Mesodermal cell (in vitro differentiated cells): ENCODE results near the gene GEMIN4.
"Not testable (repeated sequence)": the region's sequence is repeated elsewhere in the genome, so short reads cannot be mapped to it uniquely, and the experiment has no call there.

ENCODE experiments used
- H3K27ac ChIP-seq: 2 replicates; pipeline ENCODE4 v1.7.0; 2013; ENCODE audit warnings: mild to moderate bottlenecking, low read depth, low read length, moderate library complexity; ENCODE audit not compliant: severe bottlenecking
- H3K36me3 ChIP-seq: 2 replicates; pipeline ENCODE4 v1.7.1; 2013; ENCODE audit warnings: mild to moderate bottlenecking, low read length, moderate library complexity; ENCODE audit not compliant: control insufficient read depth, insufficient read depth
- H3K4me1 ChIP-seq: one replicate; pipeline ENCODE4 v1.7.1; 2013; ENCODE audit warnings: mild to moderate bottlenecking, low read length; ENCODE audit not compliant: insufficient read depth, control insufficient read depth, poor library complexity, severe bottlenecking
- H3K4me3 ChIP-seq: 2 replicates; pipeline ENCODE4 v1.7.0; 2013; ENCODE audit warnings: low read length, control low read depth, mild to moderate bottlenecking; ENCODE audit not compliant: insufficient read depth, poor library complexity, severe bottlenecking; ENCODE audit errors: extremely low read depth
- H3K9me3 ChIP-seq: 2 replicates; pipeline ENCODE4 v1.7.1; 2013; ENCODE audit warnings: mild to moderate bottlenecking, low read length, moderate library complexity; ENCODE audit not compliant: control insufficient read depth
- WGBS, 2 experiments: methylation state at CpG; one replicate each; pipeline ENCODE4 v1.1.5; 2013; ENCODE audit warnings: missing lambda C conversion rate in 2 of 2; ENCODE audit not compliant: insufficient coverage in 2 of 2; 5-methylcytosine and 5-hydroxymethylcytosine counted together

GEMIN4 gene

GRCh38 chr17:752620-753219 is 656 bp upstream of the GEMIN4 start:
- Histone ChIP-seq H3K27ac (no peak overlapping the region), H3K4me1 (peaks cover 8% of the 10 kb centered on the region), H3K9me3 (peaks cover 16% of the 10 kb centered on the region), H3K36me3 (peaks cover 41% of the 10 kb centered on the region), H3K4me3 (peak overlapping the region; percentile 75)
- WGBS, 2 experiments: 63 to 67% methylated on average over 35 to 36 of the region's 43 CpGs

GRCh38 chr17:751269-752001 is 629 bp downstream of the GEMIN4 start:
- WGBS, 2 experiments: 1 to 4% methylated on average over 43 to 46 of the region's 49 CpGs
- Histone ChIP-seq H3K4me3 (peak overlapping the region; percentile 75), H3K27ac (no peak overlapping the region)

GRCh38 chr17:750431-751037 is 1.5 kb downstream of the GEMIN4 start:
- Histone ChIP-seq H3K4me1 (no peaks in the 10 kb centered on the region), H3K36me3 (peaks cover 44% of the 10 kb centered on the region), H3K4me3 (peak overlapping the region; percentile 75), H3K27ac (no peak overlapping the region), H3K9me3 (peaks cover 16% of the 10 kb centered on the region)
- WGBS, 2 experiments: 93 to 95% methylated on average over 6 of the region's 8 CpGs

More at GRCh38 chr17:751269-752001, 629 bp downstream of the GEMIN4 start:
- peaks cover 41% of the 10 kb centered on the region for H3K36me3 ChIP-seq
- peaks cover 16% of the 10 kb centered on the region for H3K9me3 ChIP-seq
- peaks cover 6% of the 10 kb centered on the region for H3K4me1 ChIP-seq

- H3K27ac ChIP-seq, H3K4me3 ChIP-seq, H3K4me1 ChIP-seq: not testable (repeated sequence)
- Histone ChIP-seq H3K36me3 (peaks cover 56% of the 10 kb centered on the region), H3K9me3 (peaks cover 16% of the 10 kb centered on the region)
- WGBS, 2 experiments: 50 to 65% methylated on average over 4 to 6 of the region's 7 CpGs
Measured at GRCh38 chr17:749359-749758, 2.7 kb downstream of the GEMIN4 start.

- 93% methylated on average over 3 of the region's 4 CpGs for WGBS, 2 experiments
- H3K27ac ChIP-seq, H3K4me3 ChIP-seq, H3K4me1 ChIP-seq: not testable (repeated sequence)
- peaks cover 64% of the 10 kb centered on the region for H3K36me3 ChIP-seq
- H3K9me3 ChIP-seq: peaks cover 16% of the 10 kb centered on the region
Measured at GRCh38 chr17:748604-749003, 3.5 kb downstream of the GEMIN4 start.

GRCh38 chr17:746783-747629 is 5.1 kb downstream of the GEMIN4 start:
- 94 to 96% methylated on average over 34 to 38 of the region's 38 CpGs for WGBS, 2 experiments
- Histone ChIP-seq H3K36me3 (peaks cover 78% of the 10 kb centered on the region), H3K27ac (no peak overlapping the region), H3K9me3 (peaks cover 16% of the 10 kb centered on the region), H3K4me1 (no peaks in the 10 kb centered on the region), H3K4me3 (no peak overlapping the region)

- Histone ChIP-seq H3K4me1 (no peaks in the 10 kb centered on the region), H3K36me3 (peaks cover 86% of the 10 kb centered on the region), H3K9me3 (peaks cover 16% of the 10 kb centered on the region), H3K4me3 (no peak overlapping the region), H3K27ac (no peak overlapping the region)
- 96 to 97% methylated on average over 8 to 9 of the region's 9 CpGs for WGBS, 2 experiments
Measured at GRCh38 chr17:746181-746580, 5.9 kb downstream of the GEMIN4 start.

GRCh38 chr17:745406-745805 is 6.7 kb downstream of the GEMIN4 start:
- Histone ChIP-seq H3K36me3 (peaks cover 90% of the 10 kb centered on the region), H3K4me1 (no peaks in the 10 kb centered on the region), H3K9me3 (peaks cover 10% of the 10 kb centered on the region), H3K4me3 (no peak overlapping the region), H3K27ac (no peak overlapping the region)
- WGBS, 2 experiments: 95 to 97% methylated on average over 11 of the region's 11 CpGs

- peaks cover 6% of the 10 kb centered on the region for H3K9me3 ChIP-seq
- H3K27ac ChIP-seq: no peak overlapping the region
- no peaks in the 10 kb centered on the region for H3K4me1 ChIP-seq
- WGBS, 2 experiments: 82 to 88% methylated on average over 9 of the region's 9 CpGs
- H3K36me3 ChIP-seq: peaks cover 90% of the 10 kb centered on the region
- no peak overlapping the region for H3K4me3 ChIP-seq
Measured at GRCh38 chr17:744937-745336, 7.1 kb downstream of the GEMIN4 start.

- Histone ChIP-seq H3K4me1 (no peaks in the 10 kb centered on the region), H3K36me3 (peaks cover 93% of the 10 kb centered on the region), H3K4me3 (no peak overlapping the region), H3K27ac (no peak overlapping the region), H3K9me3 (no peaks in the 10 kb centered on the region)
- WGBS, 2 experiments: 88 to 90% methylated on average over 3 of the region's 4 CpGs
Measured at GRCh38 chr17:743139-743538, 8.9 kb downstream of the GEMIN4 start.
